Measurements from ENCODE around the gene IKZF1. TPM values are rescaled to one million over a fixed set of nuclear protein-coding genes. Genes with fewer than 3 reads are reported as not detected.
A peak's percentile ranks its signal among the peaks of the same experiment; 100 is the strongest.

The IKZF1 gene
- polyA plus RNA-seq, 4 donors = 1.8 to 5.9 (median 3.3) TPM

- 73 to 81% (median 78%) methylated on average over 7 of the region's 7 CpGs for WGBS, 3 donors
- Histone ChIP-seq H3K27ac (ENCODE audit: low read depth in 1 of 3, low read length in 2 of 3) (peak overlapping the region in 2 of 3 donors; percentile 43 to 66), H3K9me3 (ENCODE audit: control insufficient read depth in 2 of 2, insufficient read depth in 1 of 2, low read depth in 1 of 2, low read length in 1 of 2) (no peaks in the 10 kb centered on the region), H3K36me3 (ENCODE audit: control insufficient read depth in 3 of 3, insufficient read depth in 2 of 3, low read depth in 1 of 3, low read length in 3 of 3) (no peaks in the 10 kb centered on the region), H3K27me3 (ENCODE audit: control insufficient read depth in 3 of 3, insufficient read depth in 3 of 3, low read length in 3 of 3) (no peaks in the 10 kb centered on the region), H3K4me1 (ENCODE audit: control insufficient read depth in 3 of 3, insufficient read depth in 2 of 3, low read depth in 1 of 3, low read length in 2 of 3) (no peaks in the 10 kb centered on the region), H3K4me3 (ENCODE audit: low read depth in 1 of 3, low read length in 3 of 3) (no peak overlapping the region)
- FAIRE-seq = no peak
- no peak for DNase-seq
Measured at GRCh38 chr7:50363327-50364060, 59.0 kb downstream of the IKZF1 start.

DNA sequence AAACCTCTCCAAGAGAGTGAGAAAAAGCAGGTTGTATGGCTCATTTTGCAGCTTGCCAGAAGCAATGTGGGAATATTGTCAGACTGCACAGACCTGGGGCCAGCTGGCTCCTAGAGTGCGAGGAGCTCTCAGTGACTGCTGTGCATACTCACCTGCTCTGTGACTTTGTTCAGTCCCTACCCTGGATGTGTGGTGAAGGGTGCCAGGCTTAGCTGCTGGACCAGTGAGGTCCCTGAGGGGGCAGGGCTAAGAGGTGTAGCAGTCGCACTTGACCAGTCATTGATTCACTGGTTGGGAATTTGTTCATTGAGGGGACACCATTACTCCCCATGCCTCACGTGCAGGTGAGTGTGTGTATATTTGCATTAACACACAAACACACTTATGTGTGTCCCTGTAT is 60.1 kb downstream of the IKZF1 start:
- 56 to 73% (median 59%) methylated on average over 3 of the region's 3 CpGs for WGBS, 3 donors
- H3K4me3 ChIP-seq (ENCODE audit: low read depth in 1 of 3, low read length in 3 of 3) = no peak overlapping the region
- FAIRE-seq (no peak), DNase-seq (no peak)
- peaks cover 0 to 4% of the 10 kb centered on the region in 2 donors for H3K9me3 ChIP-seq (ENCODE audit: control insufficient read depth in 2 of 2, insufficient read depth in 1 of 2, low read depth in 1 of 2, low read length in 1 of 2)
- no peaks in the 10 kb centered on the region for H3K27me3 ChIP-seq (ENCODE audit: control insufficient read depth in 3 of 3, insufficient read depth in 3 of 3, low read length in 3 of 3)
- no peaks in the 10 kb centered on the region for H3K36me3 ChIP-seq (ENCODE audit: control insufficient read depth in 3 of 3, insufficient read depth in 2 of 3, low read depth in 1 of 3, low read length in 3 of 3)
- H3K4me1 ChIP-seq (ENCODE audit: control insufficient read depth in 3 of 3, insufficient read depth in 2 of 3, low read depth in 1 of 3, low read length in 2 of 3) = no peaks in the 10 kb centered on the region
- peak overlapping the region in 1 of 3 donors; percentile 6 for H3K27ac ChIP-seq (ENCODE audit: low read depth in 1 of 3, low read length in 2 of 3)

- no peak overlapping the region for H3K27ac ChIP-seq (ENCODE audit: low read depth in 1 of 3, low read length in 2 of 3)
- no peaks in the 10 kb centered on the region for H3K4me1 ChIP-seq (ENCODE audit: control insufficient read depth in 3 of 3, insufficient read depth in 2 of 3, low read depth in 1 of 3, low read length in 2 of 3)
- peaks cover 0 to 4% of the 10 kb centered on the region in 2 donors for H3K9me3 ChIP-seq (ENCODE audit: control insufficient read depth in 2 of 2, insufficient read depth in 1 of 2, low read depth in 1 of 2, low read length in 1 of 2)
- FAIRE-seq (no peak), DNase-seq (no peak)
- no peak overlapping the region for H3K4me3 ChIP-seq (ENCODE audit: low read depth in 1 of 3, low read length in 3 of 3)
- no peaks in the 10 kb centered on the region for H3K27me3 ChIP-seq (ENCODE audit: control insufficient read depth in 3 of 3, insufficient read depth in 3 of 3, low read length in 3 of 3)
- WGBS, 3 donors = 43 to 58% (median 45%) methylated on average over 2 of the region's 2 CpGs
- H3K36me3 ChIP-seq (ENCODE audit: control insufficient read depth in 3 of 3, insufficient read depth in 2 of 3, low read depth in 1 of 3, low read length in 3 of 3) = no peaks in the 10 kb centered on the region
Measured at GRCh38 chr7:50366311-50366710, 61.8 kb downstream of the IKZF1 start.

- no peak for FAIRE-seq
- H3K36me3 ChIP-seq (ENCODE audit: control insufficient read depth in 3 of 3, insufficient read depth in 2 of 3, low read depth in 1 of 3, low read length in 3 of 3) = no peaks in the 10 kb centered on the region
- H3K4me1 ChIP-seq (ENCODE audit: control insufficient read depth in 3 of 3, insufficient read depth in 2 of 3, low read depth in 1 of 3, low read length in 2 of 3) = no peaks in the 10 kb centered on the region
- no peaks in the 10 kb centered on the region for H3K27me3 ChIP-seq (ENCODE audit: control insufficient read depth in 3 of 3, insufficient read depth in 3 of 3, low read length in 3 of 3)
- DNase-seq = no peak
- peak overlapping the region in 1 of 3 donors; percentile 31 for H3K27ac ChIP-seq (ENCODE audit: low read depth in 1 of 3, low read length in 2 of 3)
- no peak overlapping the region for H3K4me3 ChIP-seq (ENCODE audit: low read depth in 1 of 3, low read length in 3 of 3)
- WGBS, 3 donors = 68 to 79% (median 69%) methylated on average over 2 of the region's 2 CpGs
- peaks cover 0 to 4% of the 10 kb centered on the region in 2 donors for H3K9me3 ChIP-seq (ENCODE audit: control insufficient read depth in 2 of 2, insufficient read depth in 1 of 2, low read depth in 1 of 2, low read length in 1 of 2)
Measured at GRCh38 chr7:50367100-50367499, 62.6 kb downstream of the IKZF1 start.

GRCh38 chr7:50367570-50367969 is 63.1 kb downstream of the IKZF1 start:
- Histone ChIP-seq H3K9me3 (ENCODE audit: control insufficient read depth in 2 of 2, insufficient read depth in 1 of 2, low read depth in 1 of 2, low read length in 1 of 2) (peaks cover 0 to 4% of the 10 kb centered on the region in 2 donors), H3K27ac (ENCODE audit: low read depth in 1 of 3, low read length in 2 of 3) (no peak overlapping the region), H3K4me3 (ENCODE audit: low read depth in 1 of 3, low read length in 3 of 3) (no peak overlapping the region), H3K4me1 (ENCODE audit: control insufficient read depth in 3 of 3, insufficient read depth in 2 of 3, low read depth in 1 of 3, low read length in 2 of 3) (no peaks in the 10 kb centered on the region), H3K36me3 (ENCODE audit: control insufficient read depth in 3 of 3, insufficient read depth in 2 of 3, low read depth in 1 of 3, low read length in 3 of 3) (no peaks in the 10 kb centered on the region), H3K27me3 (ENCODE audit: control insufficient read depth in 3 of 3, insufficient read depth in 3 of 3, low read length in 3 of 3) (no peaks in the 10 kb centered on the region)
- FAIRE-seq (no peak), DNase-seq (no peak)
- 69 to 81% (median 76%) methylated on average over 6 of the region's 6 CpGs for WGBS, 3 donors

DNA sequence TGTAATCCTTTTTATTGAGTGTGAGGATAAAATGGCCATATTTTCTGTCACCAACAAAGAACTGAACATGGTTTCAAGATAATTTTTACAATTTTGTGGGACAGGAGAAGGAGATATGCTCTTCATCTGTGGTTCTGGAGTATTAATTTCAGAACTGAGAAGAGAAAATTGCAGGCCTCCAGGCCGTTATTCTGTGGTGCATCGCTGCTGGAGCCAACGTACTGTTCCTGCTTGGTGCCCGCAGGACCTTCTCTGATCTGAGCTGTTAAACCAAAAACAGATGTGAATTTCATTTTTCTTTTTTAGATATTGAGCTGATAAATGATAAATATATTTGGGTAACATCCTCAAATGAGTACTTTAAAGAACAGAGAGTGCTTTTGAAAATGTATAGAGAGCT is 63.9 kb downstream of the IKZF1 start:
- Histone ChIP-seq H3K27me3 (ENCODE audit: control insufficient read depth in 3 of 3, insufficient read depth in 3 of 3, low read length in 3 of 3) (no peaks in the 10 kb centered on the region), H3K4me3 (ENCODE audit: low read depth in 1 of 3, low read length in 3 of 3) (no peak overlapping the region), H3K36me3 (ENCODE audit: control insufficient read depth in 3 of 3, insufficient read depth in 2 of 3, low read depth in 1 of 3, low read length in 3 of 3) (no peaks in the 10 kb centered on the region), H3K4me1 (ENCODE audit: control insufficient read depth in 3 of 3, insufficient read depth in 2 of 3, low read depth in 1 of 3, low read length in 2 of 3) (no peaks in the 10 kb centered on the region), H3K9me3 (ENCODE audit: control insufficient read depth in 2 of 2, insufficient read depth in 1 of 2, low read depth in 1 of 2, low read length in 1 of 2) (peaks cover 0 to 4% of the 10 kb centered on the region in 2 donors), H3K27ac (ENCODE audit: low read depth in 1 of 3, low read length in 2 of 3) (peak overlapping the region in 1 of 3 donors; percentile 52)
- FAIRE-seq (no peak), DNase-seq (no peak)
- WGBS, 3 donors = 60 to 74% (median 70%) methylated on average over 4 of the region's 4 CpGs

DNA sequence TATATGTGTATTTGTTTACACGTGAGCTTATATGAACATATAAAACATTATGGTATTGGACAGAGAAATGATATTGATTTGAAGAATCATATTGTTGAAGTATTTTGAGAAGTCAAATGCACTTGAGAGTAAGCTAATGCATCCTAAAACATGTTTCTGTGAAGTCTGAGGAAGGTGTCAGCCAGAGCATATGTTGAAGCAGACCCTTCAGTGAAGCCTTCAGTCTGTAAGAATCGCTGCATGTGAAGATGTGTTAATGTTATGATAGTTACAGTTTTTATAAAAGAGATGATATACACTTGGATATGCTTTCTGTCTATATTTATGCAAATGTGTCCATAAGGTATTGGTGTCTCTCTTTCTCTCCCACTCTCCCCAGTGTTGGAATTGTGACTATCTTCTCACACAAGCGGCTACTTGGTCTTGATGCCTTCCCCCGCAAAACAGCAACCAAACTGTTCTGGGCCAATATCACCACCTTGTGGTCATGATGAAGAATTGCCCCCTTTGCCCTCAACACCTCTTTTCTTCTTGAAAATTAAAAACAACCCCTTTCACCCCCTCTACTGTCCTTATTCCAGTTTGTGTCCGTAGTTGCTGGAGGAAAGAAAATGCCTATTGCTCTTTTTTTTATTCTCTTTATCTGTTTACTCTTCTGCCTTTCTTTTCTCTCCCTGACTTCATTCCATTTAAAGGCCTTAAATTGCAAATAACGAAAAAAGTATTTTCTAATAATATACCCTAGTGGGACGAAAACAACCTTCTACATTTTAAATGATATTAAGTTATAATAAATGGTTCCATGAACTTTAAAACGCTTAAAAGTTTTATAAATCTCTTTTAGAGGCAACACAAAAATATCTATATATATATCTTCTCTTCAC is 64.9 kb downstream of the IKZF1 start:
- Histone ChIP-seq H3K4me1 (ENCODE audit: control insufficient read depth in 3 of 3, insufficient read depth in 2 of 3, low read depth in 1 of 3, low read length in 2 of 3) (no peaks in the 10 kb centered on the region), H3K27me3 (ENCODE audit: control insufficient read depth in 3 of 3, insufficient read depth in 3 of 3, low read length in 3 of 3) (no peaks in the 10 kb centered on the region), H3K36me3 (ENCODE audit: control insufficient read depth in 3 of 3, insufficient read depth in 2 of 3, low read depth in 1 of 3, low read length in 3 of 3) (no peaks in the 10 kb centered on the region), H3K4me3 (ENCODE audit: low read depth in 1 of 3, low read length in 3 of 3) (no peak overlapping the region), H3K27ac (ENCODE audit: low read depth in 1 of 3, low read length in 2 of 3) (no peak overlapping the region), H3K9me3 (ENCODE audit: control insufficient read depth in 2 of 2, insufficient read depth in 1 of 2, low read depth in 1 of 2, low read length in 1 of 2) (peaks cover 0 to 4% of the 10 kb centered on the region in 2 donors)
- peak; percentile 12 to 39 for DNase-seq
- FAIRE-seq = peak; percentile 33
- WGBS, 3 donors = 66 to 71% (median 66%) methylated on average over 8 of the region's 8 CpGs

DNA sequence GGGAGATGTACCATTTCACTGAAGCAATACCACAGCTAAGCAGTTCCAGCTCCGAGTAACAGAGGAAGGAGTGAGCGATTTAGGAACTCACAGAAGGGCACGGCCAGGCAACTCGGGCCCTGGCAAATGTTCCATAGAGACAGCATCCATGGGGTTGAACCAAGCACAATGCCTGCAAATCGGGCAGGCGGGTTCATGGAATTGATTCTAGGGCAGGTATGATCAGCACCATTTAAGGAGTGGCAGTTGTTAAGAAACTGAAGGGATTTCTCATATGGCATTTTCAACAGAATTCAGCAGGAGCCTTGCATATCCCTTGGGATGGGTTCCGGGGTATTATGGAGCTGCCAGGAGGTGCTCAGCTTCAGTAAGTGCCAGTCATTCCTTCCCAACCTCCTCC is 66.4 kb downstream of the IKZF1 start:
- Histone ChIP-seq H3K4me3 (ENCODE audit: low read depth in 1 of 3, low read length in 3 of 3) (no peak overlapping the region), H3K9me3 (ENCODE audit: control insufficient read depth in 2 of 2, insufficient read depth in 1 of 2, low read depth in 1 of 2, low read length in 1 of 2) (peaks cover 0 to 4% of the 10 kb centered on the region in 2 donors), H3K4me1 (ENCODE audit: control insufficient read depth in 3 of 3, insufficient read depth in 2 of 3, low read depth in 1 of 3, low read length in 2 of 3) (no peaks in the 10 kb centered on the region), H3K36me3 (ENCODE audit: control insufficient read depth in 3 of 3, insufficient read depth in 2 of 3, low read depth in 1 of 3, low read length in 3 of 3) (no peaks in the 10 kb centered on the region), H3K27me3 (ENCODE audit: control insufficient read depth in 3 of 3, insufficient read depth in 3 of 3, low read length in 3 of 3) (no peaks in the 10 kb centered on the region), H3K27ac (ENCODE audit: low read depth in 1 of 3, low read length in 2 of 3) (no peak overlapping the region)
- DNase-seq = no peak
- 89 to 94% (median 91%) methylated on average over 7 of the region's 7 CpGs for WGBS, 3 donors
- no peak for FAIRE-seq
